K562 (cell line): ENCODE measurements around the gene BAZ2A. TPM values are rescaled to one million over a fixed set of nuclear protein-coding genes. Genes with fewer than 3 reads are reported as not detected.

ENCODE experiments used
- AFF1 ChIP-seq, 2 experiments: fragments of 450-650 bp; IDR thresholded peaks; 2 replicates each; pipeline ENCODE4 v1.6.1; 2018; ENCODE audit warnings: mild to moderate bottlenecking in 2 of 2, low read depth in 1 of 2; ENCODE audit not compliant: partially characterized antibody in 2 of 2
- ASH1L ChIP-seq: fragments of 450-650 bp; IDR thresholded peaks from 2 replicates; pipeline ENCODE4 v1.6.1; 2018; ENCODE audit warnings: borderline replicate concordance, mild to moderate bottlenecking, low read depth; ENCODE audit not compliant: partially characterized antibody
- ATF1 ChIP-seq, 2 experiments: fragments of 450-650 bp in 1 of 2; IDR thresholded peaks; 2 replicates each; pipeline ENCODE4 v1.6.1; 2016; ENCODE audit warnings: missing compliant biosample characterization in 1 of 2, missing genetic modification characterization in 1 of 2
- CBX1 ChIP-seq: sonication (generic); IDR thresholded peaks from 2 replicates; pipeline ENCODE4 v1.6.1; 2016; ENCODE audit warnings: antibody characterized with exemption, low read depth, mild to moderate bottlenecking
- CHCHD3 ChIP-seq: fragments of 250-450 bp; sonication (Bioruptor Pico); IDR thresholded peaks from 2 replicates; pipeline ENCODE4 v2.1.2; 2022; ENCODE audit warnings: mild to moderate bottlenecking
- CREB3L1 ChIP-seq: fragments of 450-650 bp; IDR thresholded peaks from 2 replicates; pipeline ENCODE4 v1.6.1; 2014; ENCODE audit warnings: low read depth, mild to moderate bottlenecking, moderate library complexity, borderline replicate concordance
- ESRRA ChIP-seq: fragments of 450-650 bp; IDR thresholded peaks from 2 replicates; pipeline ENCODE4 v1.6.1; 2014; ENCODE audit warnings: low read depth, mild to moderate bottlenecking, moderate library complexity, borderline replicate concordance
- GTF2F1 ChIP-seq: IDR thresholded peaks from 2 replicates; pipeline ENCODE4 v1.6.1; 2011; ENCODE audit warnings: low read depth, low read length, improper control_type of control experiment
- KAT2B ChIP-seq: IDR thresholded peaks from one replicate; pipeline ENCODE4 v1.6.1; 2012; ENCODE audit warnings: low read depth, mild to moderate bottlenecking, control low read depth, inconsistent platforms, low read length, moderate library complexity
- KLF6 ChIP-seq: fragments of 250-450 bp; sonication (Bioruptor Pico); IDR thresholded peaks from 2 replicates; pipeline ENCODE4 v1.4.0; 2020; ENCODE audit warnings: mild to moderate bottlenecking, moderate library complexity, borderline replicate concordance
- L3MBTL2 ChIP-seq: fragments of 450-650 bp; IDR thresholded peaks from 2 replicates; pipeline ENCODE4 v1.6.1; 2016; ENCODE audit warnings: mild to moderate bottlenecking, moderate library complexity
- MAZ ChIP-seq, 2 experiments: fragments of 450-650 bp in 1 of 2; sonication (generic) in 1 of 2; formaldehyde crosslinking; IDR thresholded peaks in 1 of 2; conservative IDR thresholded peaks in 1 of 2; 2 replicates each; pipeline versions ENCODE4 v1.4.0 to v1.5.0; 2020; ENCODE audit warnings: mild to moderate bottlenecking in 1 of 2, missing genetic modification reagents in 1 of 2
- MED1 ChIP-seq: sonication (generic); formaldehyde crosslinking; IDR thresholded peaks from 2 replicates; pipeline ENCODE4 v1.8.1; 2023; ENCODE audit warnings: missing genetic modification reagents, borderline replicate concordance
- NCOR1 ChIP-seq: fragments of 450-650 bp; IDR thresholded peaks from 2 replicates; pipeline ENCODE4 v1.6.1; 2016; ENCODE audit warnings: mild to moderate bottlenecking, moderate library complexity
- POLR2G ChIP-seq: fragments of 200-400 bp; formaldehyde crosslinking; IDR thresholded peaks from 2 replicates; pipeline ENCODE4 v1.6.1; 2017; ENCODE audit warnings: low read depth, mild to moderate bottlenecking, antibody characterized with exemption, low read length, moderate library complexity
- PRPF4 ChIP-seq: fragments of 200-400 bp; formaldehyde crosslinking; IDR thresholded peaks from one replicate; pipeline ENCODE4 v1.6.1; 2017; ENCODE audit warnings: low read length, low read depth, mild to moderate bottlenecking; ENCODE audit not compliant: insufficient read depth, poor library complexity, severe bottlenecking
- RFX5 ChIP-seq: IDR thresholded peaks from 2 replicates; pipeline ENCODE4 v1.6.1; 2011; ENCODE audit warnings: low read depth, mild to moderate bottlenecking, improper control_type of control experiment, low read length
- SRF ChIP-seq, 2 experiments: fragments of 250-450, 450-650 bp in 1 of 2; sonication (Bioruptor Pico) in 1 of 2; sonication (generic) in 1 of 2; formaldehyde crosslinking; IDR thresholded peaks; 2 replicates each; pipeline versions ENCODE4 v1.5.0 to v1.5.1; 2020 to 2022; ENCODE audit warnings: mild to moderate bottlenecking in 1 of 2, missing genetic modification reagents in 1 of 2
- TEAD1 ChIP-seq, 2 experiments: fragments of 450-650 bp in 1 of 2; sonication (generic) in 1 of 2; formaldehyde crosslinking; IDR thresholded peaks; 2 replicates each; pipeline versions ENCODE4 v1.4.0 to v1.8.0; 2020 to 2022; ENCODE audit warnings: mild to moderate bottlenecking in 2 of 2, missing genetic modification reagents in 1 of 2
- WHSC1 ChIP-seq: IDR thresholded peaks from one replicate; pipeline ENCODE4 v1.6.1; 2012; ENCODE audit warnings: low read length, control low read depth, inconsistent platforms
- ZNF12 ChIP-seq: sonication (generic); formaldehyde crosslinking; IDR thresholded peaks from 2 replicates; pipeline ENCODE4 v1.4.0; 2020; ENCODE audit warnings: mild to moderate bottlenecking, missing genetic modification reagents
- ZNF146 ChIP-seq: IDR thresholded peaks from one replicate; pipeline ENCODE4 v1.6.1; 2018; ENCODE audit warnings: missing compliant biosample characterization; ENCODE audit not compliant: unreplicated experiment
- polyA plus RNA-seq, 8 experiments: library from polyadenylated mRNA; depleted of rRNA in 4 of 8; stranded (reverse) in 5 of 8; unstranded in 3 of 8; fragments of >200 nt; fragmentation: Nextera tagmentation in 2 of 8; fragmentation: Illumina TruSeq in 1 of 8; extraction: Ambion mirVana in 2 of 8; extraction: Trizol in 1 of 8; gene quantifications; 2 replicates each; pipeline versions ENCODE4 v1.2.1 to v1.2.3, GENCODE V29; 2011 to 2014; ENCODE audit warnings: inconsistent platforms in 1 of 8, missing spikeins in 1 of 8
- total RNA-seq, 7 experiments: library from RNA; depleted of rRNA in 6 of 7; stranded (reverse); fragments of >200 nt in 6 of 7; fragmentation: Illumina TruSeq in 2 of 7; extraction: Trizol in 2 of 7; gene quantifications; 2 replicates each; pipeline versions ENCODE4 v1.2.1 to v1.2.3, GENCODE V29; 2011 to 2021; ENCODE audit warnings: low replicate concordance in 1 of 7

The BAZ2A gene
- total and polyA plus RNA-seq, 9 of the 15 experiments (the other 6 are each of a cell fraction or from before 2014, with no cell fraction given), result 4.5 to 86.4 (median 26.2) TPM

- TF ChIP-seq ZNF12 (CRISPR knock-in tag) (0 out of 2 replicates have a peak, but pooled peaks have one; percentile 8), AFF1 (IDR thresholded peaks at IDR 0.05; ENCODE audit: low read depth in 1 of 2, partially characterized antibody in 2 of 2) (peak in 1 of 2 experiments; percentile 13), ATF1 (CRISPR knock-in tag; IDR thresholded peaks at IDR 0.05) (no peak), ATF1 (tag; IDR thresholded peaks at IDR 0.05) (peak; percentile 97), MED1 (0 out of 2 replicates have a peak, but pooled peaks have one; percentile 75), GTF2F1 (peak; percentile 78), TEAD1 (CRISPR knock-in tag; IDR thresholded peaks at IDR 0.05) (peak in 1 of 2 experiments; percentile 42; a peak in 2 of 4 replicates), ESRRA (peak; percentile 98), ZNF146 (CRISPR knock-in tag) (no peak), KAT2B (no peak), CREB3L1 (peak; percentile 81), MAZ (CRISPR knock-in tag; conservative IDR thresholded peaks at IDR 0.05 in 1 of 2, IDR thresholded peaks at IDR 0.05 in 1 of 2) (peak in 1 of 2 experiments; percentile 26; a peak in 3 of 4 replicates), PRPF4 (peak; percentile 69), ASH1L (peak; percentile 100), POLR2G (peak; percentile 99), WHSC1 (no peak), KLF6 (CRISPR knock-in tag) (no peak), CBX1 (peak; percentile 92; the same call in 1 of the 2 replicates), NCOR1 (peak; percentile 37; the same call in 1 of the 2 replicates), SRF (CRISPR knock-in tag; IDR thresholded peaks at IDR 0.05) (peak in 1 of 2 experiments; percentile 38; a peak in 1 of 4 replicates), CHCHD3 (peak; percentile 65; the same call in 1 of the 2 replicates), RFX5 (peak; percentile 34; the same call in 1 of the 2 replicates), L3MBTL2 (peak; percentile 59; the same call in 1 of the 2 replicates)
Measured at GRCh38 chr12:56645717-56646446, 15.8 kb upstream of the BAZ2A start, which contains the start of gene ATP5F1B (continued).
